Subcutaneous abdominal adipose tissue (tissue), 5 donors: ENCODE measurements around the gene IGF2.

ENCODE experiments used
- H3K27ac ChIP-seq: one replicate; pipeline ENCODE4 v1.7.0; 2013; ENCODE audit warnings: low read depth, mild to moderate bottlenecking, inconsistent platforms, low read length, moderate library complexity
- H3K27me3 ChIP-seq, 5 donors: one replicate each; pipeline ENCODE4 v1.7.0; 2013; ENCODE audit warnings: low read length in 5 of 5, inconsistent platforms in 1 of 5; ENCODE audit not compliant: control insufficient read depth in 5 of 5, insufficient read depth in 4 of 5
- H3K36me3 ChIP-seq, 5 donors: one replicate each; pipeline ENCODE4 v1.7.0; 2013; ENCODE audit warnings: low read length in 5 of 5; ENCODE audit not compliant: control insufficient read depth in 5 of 5, insufficient read depth in 5 of 5
- H3K4me1 ChIP-seq, 5 donors: one replicate each; pipeline ENCODE4 v1.7.0; 2013; ENCODE audit warnings: low read length in 5 of 5, mild to moderate bottlenecking in 3 of 5, moderate library complexity in 1 of 5; ENCODE audit not compliant: control insufficient read depth in 5 of 5, insufficient read depth in 5 of 5
- H3K4me3 ChIP-seq, 5 donors: one replicate each; pipeline ENCODE4 v1.7.0; 2013; ENCODE audit warnings: low read length in 5 of 5, low read depth in 1 of 5
- H3K9ac ChIP-seq, 5 donors: one replicate each; pipeline ENCODE4 v1.7.0; 2013; ENCODE audit warnings: low read length in 5 of 5, mild to moderate bottlenecking in 4 of 5, moderate library complexity in 3 of 5
- H3K9me3 ChIP-seq, 5 donors: one replicate each; pipeline ENCODE4 v1.7.0; 2013; ENCODE audit warnings: low read length in 5 of 5; ENCODE audit not compliant: control insufficient read depth in 5 of 5
- donor health status: healthy.
- donor health status: healthy.
- donor health status: healthy.
- donor health status: healthy.
- donor health status: healthy.

Gene IGF2

GRCh38 chr11:2138068-2138430 lies 1.1 kb downstream of the IGF2 start:
- Histone ChIP-seq H3K36me3 (peaks cover 0 to 3% (median 0%) of the 10 kb centered on the region in 5 donors), H3K27ac (no peak overlapping the region), H3K27me3 (peaks cover 44 to 68% (median 55%) of the 10 kb centered on the region in 5 donors), H3K4me1 (peaks cover 0 to 28% (median 6%) of the 10 kb centered on the region in 5 donors), H3K9ac (no peak overlapping the region), H3K9me3 (no peaks in the 10 kb centered on the region), H3K4me3 (peak overlapping the region; percentile 37 to 60 (median 59))

GRCh38 chr11:2137202-2138067 lies 1.8 kb downstream of the IGF2 start:
- H3K4me1 ChIP-seq: peaks cover 0 to 28% (median 6%) of the 10 kb centered on the region in 5 donors
- peaks cover 0 to 3% (median 0%) of the 10 kb centered on the region in 5 donors for H3K36me3 ChIP-seq
- H3K27me3 ChIP-seq: peaks cover 41 to 67% (median 49%) of the 10 kb centered on the region in 5 donors
- peak overlapping the region in 4 of 5 donors; percentile 37 to 60 (median 54) for H3K4me3 ChIP-seq
- H3K27ac ChIP-seq: no peak overlapping the region
- H3K9me3 ChIP-seq: no peaks in the 10 kb centered on the region
- peak overlapping the region in 1 of 5 donors; percentile 20 for H3K9ac ChIP-seq

- Histone ChIP-seq H3K27me3 (peaks cover 43 to 66% (median 46%) of the 10 kb centered on the region in 5 donors), H3K9ac (no peak overlapping the region), H3K36me3 (peaks cover 0 to 3% (median 0%) of the 10 kb centered on the region in 5 donors), H3K4me3 (peak overlapping the region in 3 of 5 donors; percentile 48 to 60 (median 60)), H3K4me1 (peaks cover 0 to 28% (median 6%) of the 10 kb centered on the region in 5 donors), H3K9me3 (no peaks in the 10 kb centered on the region), H3K27ac (no peak overlapping the region)
Observed at GRCh38 chr11:2136952-2137201, 2.3 kb downstream of the IGF2 start.

GRCh38 chr11:2136209-2136951 lies 2.8 kb downstream of the IGF2 start:
- Histone ChIP-seq H3K9ac (no peak overlapping the region), H3K4me1 (peaks cover 0 to 28% (median 6%) of the 10 kb centered on the region in 5 donors), H3K9me3 (no peaks in the 10 kb centered on the region), H3K27me3 (peaks cover 44 to 65% (median 47%) of the 10 kb centered on the region in 5 donors), H3K4me3 (peak overlapping the region in 3 of 5 donors; percentile 48 to 60 (median 60)), H3K36me3 (peaks cover 0 to 8% (median under 1%) of the 10 kb centered on the region in 5 donors), H3K27ac (no peak overlapping the region)

- Histone ChIP-seq H3K27ac (no peak overlapping the region), H3K27me3 (peaks cover 38 to 61% (median 41%) of the 10 kb centered on the region in 5 donors), H3K4me1 (peaks cover 0 to 25% (median 6%) of the 10 kb centered on the region in 5 donors), H3K9ac (no peak overlapping the region), H3K9me3 (no peaks in the 10 kb centered on the region), H3K36me3 (peaks cover 0 to 12% (median 5%) of the 10 kb centered on the region in 5 donors), H3K4me3 (peak overlapping the region in 2 of 5 donors; percentile 60)
Observed at GRCh38 chr11:2135648-2136201, 3.5 kb downstream of the IGF2 start.

- H3K27me3 ChIP-seq: peaks cover 36 to 59% (median 40%) of the 10 kb centered on the region in 5 donors
Observed at GRCh38 chr11:2135018-2135569, 4.1 kb downstream of the IGF2 start.

GRCh38 chr11:2134022-2135010 lies 4.9 kb downstream of the IGF2 start:
- no peak overlapping the region for H3K9ac ChIP-seq
- no peak overlapping the region for H3K27ac ChIP-seq
- H3K36me3 ChIP-seq: peaks cover 0 to 12% (median 5%) of the 10 kb centered on the region in 5 donors
- peaks cover 0 to 25% (median 6%) of the 10 kb centered on the region in 5 donors for H3K4me1 ChIP-seq
- H3K9me3 ChIP-seq: no peaks in the 10 kb centered on the region
- peaks cover 33 to 53% (median 36%) of the 10 kb centered on the region in 5 donors for H3K27me3 ChIP-seq
- H3K4me3 ChIP-seq: no peak overlapping the region

More at GRCh38 chr11:2135018-2135569, 4.1 kb downstream of the IGF2 start:
- H3K36me3 ChIP-seq: peaks cover 0 to 12% (median 5%) of the 10 kb centered on the region in 5 donors
- H3K9ac ChIP-seq: no peak overlapping the region
- H3K4me3 ChIP-seq: no peak overlapping the region
- no peaks in the 10 kb centered on the region for H3K9me3 ChIP-seq
- H3K27ac ChIP-seq: no peak overlapping the region
- peaks cover 0 to 25% (median 6%) of the 10 kb centered on the region in 5 donors for H3K4me1 ChIP-seq

GRCh38 chr11:2133241-2134021 lies 5.8 kb downstream of the IGF2 start:
- H3K27me3 ChIP-seq: peaks cover 33 to 53% (median 38%) of the 10 kb centered on the region in 5 donors
- H3K4me3 ChIP-seq: no peak overlapping the region
- H3K9me3 ChIP-seq: no peaks in the 10 kb centered on the region
- H3K9ac ChIP-seq: no peak overlapping the region
- H3K27ac ChIP-seq: no peak overlapping the region
- peaks cover 0 to 12% (median 5%) of the 10 kb centered on the region in 5 donors for H3K36me3 ChIP-seq
- H3K4me1 ChIP-seq: peaks cover 0 to 25% (median 6%) of the 10 kb centered on the region in 5 donors
